Forelimb muscle (tissue), 1 donor: Measurements from ENCODE around the gene PTPRO. TPM values are rescaled to one million over a fixed set of nuclear protein-coding genes. Genes with fewer than 3 reads are reported as not detected.

Experiments
- DNase-seq: peaks from one replicate; pipeline ENCODE4 v3.0.0-alpha.2; 2013; ENCODE audit warnings: low read depth
- polyA plus RNA-seq: library from polyadenylated mRNA; unstranded; fragments of 120-200 nt; gene quantifications from one replicate; pipeline ENCODE4 v1.2.1, GENCODE V29; 2013; ENCODE audit not compliant: insufficient read length

The PTPRO gene
- polyA plus RNA-seq, 1 donor = 0.63 TPM

GRCh38 chr12:15444523-15444922 lies 122.2 kb downstream of the PTPRO start:
- DNase-seq = no peak

GRCh38 chr12:15446807-15447206 lies 124.5 kb downstream of the PTPRO start:
- DNase-seq = no peak

- DNase-seq = no peak
These were observed 131.3 kb downstream of the PTPRO start for GRCh38 chr12:15453613-15454012.

DNA sequence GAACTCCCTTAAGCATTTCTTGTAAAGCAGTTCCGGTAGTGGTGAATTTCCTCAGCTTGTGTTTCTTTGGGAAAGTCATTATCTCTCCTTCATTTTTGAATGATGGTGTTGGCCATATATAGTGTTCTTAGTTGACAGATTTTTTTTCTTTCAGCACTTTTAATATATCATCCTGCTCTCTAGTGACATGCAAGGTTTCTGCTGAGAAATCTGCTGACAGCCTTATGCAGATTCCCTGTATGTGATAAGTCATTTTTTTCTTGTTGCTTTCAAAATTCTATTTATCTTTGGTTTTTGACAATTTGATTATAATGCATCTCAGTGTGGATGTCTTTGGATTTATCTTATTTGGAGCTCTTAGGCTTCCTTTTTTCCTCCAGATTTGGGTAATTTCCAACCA lies 135.7 kb downstream of the PTPRO start:
- no peak for DNase-seq

- DNase-seq = no peak
These were observed 146.6 kb downstream of the PTPRO start for GRCh38 chr12:15468911-15469310.

DNA sequence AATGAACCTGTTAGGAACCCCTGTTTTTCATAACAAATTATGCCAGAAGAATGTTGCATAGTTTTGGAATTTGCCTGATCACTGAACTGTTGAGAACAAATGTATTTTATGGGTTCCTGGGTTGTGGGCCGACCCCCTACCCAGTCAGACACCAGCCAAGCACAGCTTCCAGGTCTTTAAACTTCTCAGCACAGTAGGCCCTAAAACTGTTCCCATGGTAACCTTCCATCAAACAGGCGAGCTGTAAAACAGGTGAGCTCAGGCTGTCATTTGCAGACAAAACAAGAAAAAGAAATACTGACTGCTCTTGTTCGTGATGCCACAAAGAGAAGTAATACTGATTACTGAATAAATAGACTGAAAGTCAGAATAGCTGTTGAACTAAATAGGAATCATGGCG lies 147.0 kb downstream of the PTPRO start:
- DNase-seq = no peak

- no peak for DNase-seq
These were observed 149.7 kb downstream of the PTPRO start for GRCh38 chr12:15472036-15472435.

DNA sequence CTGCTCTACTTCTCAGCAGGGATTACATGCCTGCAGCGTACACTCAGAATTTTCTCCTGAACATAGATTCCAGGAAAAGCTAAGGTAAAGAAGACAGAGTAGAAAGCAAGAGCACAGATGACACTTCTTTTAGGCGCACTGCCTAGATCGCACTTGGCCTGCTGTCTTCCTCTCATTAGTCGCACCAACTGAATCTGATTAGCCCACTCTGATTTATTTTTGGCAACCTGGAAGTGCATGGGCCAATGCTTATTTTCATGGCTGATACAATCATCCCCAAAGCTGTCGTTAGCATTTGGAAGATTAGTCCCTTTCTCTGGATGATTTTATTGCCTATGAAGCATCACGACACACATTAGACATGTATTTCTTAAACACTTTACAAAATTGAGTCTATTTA lies 152.5 kb downstream of the PTPRO start:
- DNase-seq = no peak

- DNase-seq = no peak
These were observed 155.5 kb downstream of the PTPRO start for GRCh38 chr12:15477761-15478160.

- no peak for DNase-seq
These were observed 159.5 kb downstream of the PTPRO start for GRCh38 chr12:15481846-15482245.

GRCh38 chr12:15485466-15485865 lies 163.2 kb downstream of the PTPRO start:
- no peak for DNase-seq

DNA sequence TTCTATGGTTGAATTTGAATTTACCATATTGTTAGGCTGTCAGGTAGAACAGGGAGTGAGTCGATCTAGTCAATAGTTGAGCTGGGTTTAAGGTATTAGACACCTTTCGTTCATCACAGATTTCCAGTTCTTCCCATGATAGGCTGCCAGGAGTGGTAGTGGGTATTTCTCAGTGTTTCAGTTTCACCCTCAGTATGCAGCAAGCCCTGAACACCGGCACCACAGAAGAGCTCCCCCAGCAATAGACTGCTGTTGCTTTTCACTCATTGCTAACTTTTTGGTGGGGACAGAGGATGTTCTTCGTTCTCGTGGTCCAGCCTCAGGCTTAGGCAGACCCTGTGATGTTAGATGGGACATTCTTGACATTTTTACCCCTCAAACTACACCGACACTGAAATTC lies 164.6 kb downstream of the PTPRO start:
- DNase-seq = no peak

GRCh38 chr12:15488481-15488880 lies 166.2 kb downstream of the PTPRO start:
- DNase-seq = no peak

- DNase-seq = no peak
These were observed 172.2 kb downstream of the PTPRO start for GRCh38 chr12:15494329-15495046.

GRCh38 chr12:15495746-15496145 lies 173.4 kb downstream of the PTPRO start:
- DNase-seq = no peak

- DNase-seq = no peak
These were observed 174.4 kb downstream of the PTPRO start for GRCh38 chr12:15496738-15497137.

DNA sequence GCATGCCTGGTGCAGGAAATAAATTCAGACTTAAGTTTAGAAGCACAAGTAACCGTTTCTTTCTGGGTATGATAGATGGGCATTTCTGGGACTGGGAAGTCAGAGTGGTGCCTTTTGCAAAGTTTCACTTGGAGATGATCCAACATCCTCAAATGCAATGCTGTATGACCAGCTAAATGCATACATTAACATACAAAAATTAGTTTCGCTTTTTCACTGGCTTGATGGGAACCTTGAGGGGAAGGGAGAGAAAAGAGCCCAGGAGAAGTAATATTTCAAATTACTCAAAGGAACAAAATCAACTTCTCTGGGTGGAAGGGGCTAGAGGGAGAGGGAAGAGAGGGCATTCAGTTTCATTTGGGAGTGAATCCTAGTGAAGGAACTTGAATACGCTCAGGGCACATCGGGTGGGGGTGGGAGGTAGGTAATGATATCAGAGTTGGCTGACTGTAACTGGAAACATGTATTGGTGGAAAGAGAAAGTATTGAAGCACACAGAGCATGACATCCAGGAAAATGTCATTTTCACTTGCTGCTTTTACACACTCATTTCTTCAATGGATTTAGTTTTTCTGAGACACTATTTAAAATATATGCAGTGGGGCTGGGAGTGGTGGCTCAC lies 175.5 kb downstream of the PTPRO start:
- no peak for DNase-seq

DNA sequence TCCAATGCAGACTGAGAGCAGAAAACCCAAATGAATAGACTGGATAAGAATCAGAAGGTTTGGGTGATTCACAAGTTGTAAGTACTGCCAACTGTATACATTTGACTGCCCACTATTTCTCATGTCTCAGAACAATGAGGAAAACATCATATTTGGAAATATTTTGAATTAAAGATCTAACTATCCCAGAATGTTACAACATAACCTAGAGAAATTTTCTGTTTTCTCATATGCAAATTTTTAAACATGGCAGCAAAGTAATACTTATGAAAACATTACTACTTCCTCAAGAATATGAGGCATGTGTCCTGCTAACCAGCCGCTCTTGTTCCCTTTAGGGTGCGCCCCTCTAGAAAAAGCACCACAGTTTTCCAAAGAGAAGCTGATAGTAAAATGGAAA lies 179.9 kb downstream of the PTPRO start:
- DNase-seq = no peak

DNA sequence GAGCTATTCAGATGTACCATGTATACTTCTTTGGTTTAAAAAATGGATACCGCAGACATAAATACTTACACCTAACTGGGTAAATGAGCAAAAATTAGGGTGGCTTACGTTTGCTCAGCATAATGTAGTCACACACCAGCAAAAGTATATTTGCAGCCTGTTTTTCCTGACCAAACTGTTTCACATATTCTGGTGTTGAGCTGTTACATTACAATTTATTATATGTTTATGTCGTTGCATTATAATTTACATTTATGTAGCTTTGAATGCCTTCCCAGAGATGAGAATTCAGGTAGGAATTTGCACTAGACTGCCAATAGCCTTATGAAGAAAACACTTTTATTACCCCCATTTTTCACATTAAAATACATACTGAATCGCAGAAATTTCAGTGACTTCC lies 183.3 kb downstream of the PTPRO start:
- no peak for DNase-seq

- no peak for DNase-seq
These were observed 192.7 kb downstream of the PTPRO start for GRCh38 chr12:15515010-15515409.

GRCh38 chr12:15520083-15520482 lies 197.8 kb downstream of the PTPRO start:
- no peak for DNase-seq

- DNase-seq = no peak
These were observed 198.5 kb downstream of the PTPRO start for GRCh38 chr12:15520844-15521243.

GRCh38 chr12:15522574-15523187 lies 200.4 kb downstream of the PTPRO start:
- DNase-seq = no peak
